ENCODE measurements around the gene FYN. TPM values are rescaled to one million over a fixed set of nuclear protein-coding genes. Genes with fewer than 3 reads are reported as not detected.

Gene FYN
- total and polyA plus RNA-seq, 10 of the 15 experiments (the other 5 are each of a cell fraction or from before 2014, with no cell fraction given): 51.4 to 247 (median 138) TPM

DNA sequence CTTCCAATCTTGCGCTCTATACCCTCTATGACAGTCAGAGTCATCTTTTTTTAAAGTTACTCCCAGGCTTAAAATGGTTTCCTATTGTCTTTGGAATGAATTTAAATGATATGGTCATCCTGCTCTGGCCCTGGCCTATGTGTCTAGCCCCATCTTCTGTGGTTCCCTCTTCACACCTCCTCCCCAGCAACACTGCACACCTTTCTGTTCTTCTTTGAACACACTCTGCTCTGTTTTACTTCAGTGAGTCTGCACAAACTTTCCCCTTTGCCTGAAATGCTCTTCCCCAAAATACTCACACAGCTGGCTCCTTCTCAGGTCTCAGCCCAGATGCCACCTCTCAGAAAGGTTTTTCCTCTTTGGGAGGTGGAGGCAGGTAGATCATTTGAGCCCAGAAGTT is 132.7 kb downstream of the FYN start:
- DNase-seq (ENCODE audit: low read depth, low spot score) (no peak), ATAC-seq (peak; percentile 65), FAIRE-seq (no peak)
- POLR2A ChIA-PET: interaction anchor here (1.0 to 8.1 kb wide), 7 partner anchors 12 to 105 kb away, joined by 3 to 69 read pairs (median 19); no protein-coding TSS in a partner anchor
- no peak overlapping the region for H2AFZ ChIP-seq (ENCODE audit: control insufficient read depth, low read depth, low read length)
- H3K27me3 ChIP-seq (replicated peaks in 1 of 2; ENCODE audit: control insufficient read depth in 2 of 2, insufficient read depth in 2 of 2, low read length in 1 of 2): no peaks in the 10 kb centered on the region
- no peak overlapping the region for H3K4me3 ChIP-seq
- H3K9me3 ChIP-seq (replicated peaks; ENCODE audit: control insufficient read depth, insufficient read depth, low read length): no peaks in the 10 kb centered on the region; the same call in 2 of the 3 replicates
- no peaks in the 10 kb centered on the region for H4K20me1 ChIP-seq (ENCODE audit: control insufficient read depth, insufficient read depth)
- SMC1A ChIA-PET (ENCODE audit: uncharacterized antibody, unreplicated experiment): interaction anchor here (0.9 to 16.1 kb wide), 16 partner anchors 8 to 252 kb away, joined by 3 to 181 read pairs (median 10); no protein-coding TSS in a partner anchor
- CTCF ChIA-PET: interaction anchor here (0.7 to 4.7 kb wide), 13 partner anchors 9 to 134 kb away, joined by 3 to 43 read pairs (median 5); no protein-coding TSS in a partner anchor
- intact Hi-C loops (cut with micrococcal nuclease; ENCODE audit: unreplicated experiment): loop anchor here (2.0 kb wide), 1 partner anchor 1890 kb away; no protein-coding TSS in a partner anchor
- no TSS peak for BruUV-seq (replicated peaks)
- RAD21 ChIA-PET (ENCODE audit: unreplicated experiment): interaction anchor here (0.8 to 11.3 kb wide), 13 partner anchors 9 to 252 kb away, joined by 3 to 158 read pairs (median 10); no protein-coding TSS in a partner anchor
- in situ Hi-C loops (cut with MboI): loop anchor here (25.0 kb wide), 1 partner anchor 1897 kb away; no protein-coding TSS in a partner anchor
- 100% methylated on average over 1 of the region's 1 CpG for WGBS (ENCODE audit: insufficient coverage, insufficient replicate concordance, low lambda C conversion rate, missing lambda C conversion rate)
- peaks cover 4 to 19% of the 10 kb centered on the region in 2 experiments for H3K36me3 ChIP-seq (ENCODE audit: control insufficient read depth in 2 of 2, insufficient read depth in 2 of 2, low read length in 1 of 2)
- H3K27ac ChIP-seq (ENCODE audit: control insufficient read depth, insufficient read depth): peak overlapping the region; percentile 93
- peak overlapping the region; percentile 45; the same call in 1 of the 2 replicates for H3K4me2 ChIP-seq (ENCODE audit: control insufficient read depth, insufficient read depth)
- H3K79me2 ChIP-seq (ENCODE audit: control insufficient read depth, insufficient read depth, low read length): peaks cover 48% of the 10 kb centered on the region
- H3K4me1 ChIP-seq (ENCODE audit: control insufficient read depth, insufficient read depth, low read length): peaks cover 72% of the 10 kb centered on the region
- peak overlapping the region; percentile 48; the same call in 1 of the 2 replicates for H3K9ac ChIP-seq (ENCODE audit: control insufficient read depth, insufficient read depth, low read length)
- TF ChIP-seq, protein P1, sequence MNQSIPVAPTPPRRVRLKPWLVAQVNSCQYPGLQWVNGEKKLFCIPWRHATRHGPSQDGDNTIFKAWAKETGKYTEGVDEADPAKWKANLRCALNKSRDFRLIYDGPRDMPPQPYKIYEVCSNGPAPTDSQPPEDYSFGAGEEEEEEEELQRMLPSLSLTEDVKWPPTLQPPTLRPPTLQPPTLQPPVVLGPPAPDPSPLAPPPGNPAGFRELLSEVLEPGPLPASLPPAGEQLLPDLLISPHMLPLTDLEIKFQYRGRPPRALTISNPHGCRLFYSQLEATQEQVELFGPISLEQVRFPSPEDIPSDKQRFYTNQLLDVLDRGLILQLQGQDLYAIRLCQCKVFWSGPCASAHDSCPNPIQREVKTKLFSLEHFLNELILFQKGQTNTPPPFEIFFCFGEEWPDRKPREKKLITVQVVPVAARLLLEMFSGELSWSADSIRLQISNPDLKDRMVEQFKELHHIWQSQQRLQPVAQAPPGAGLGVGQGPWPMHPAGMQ (IDR thresholded peaks at IDR 0.05; ENCODE audit: borderline replicate concordance): no peak
- TF ChIP-seq CHD4 (IDR thresholded peaks at IDR 0.05) (no peak), JUNB (IDR thresholded peaks at IDR 0.05) (no peak), ZBED1 (IDR thresholded peaks at IDR 0.05; ENCODE audit: borderline replicate concordance) (no peak), ZNF384 (IDR thresholded peaks at IDR 0.05; ENCODE audit: borderline replicate concordance, low read depth, low read length) (no peak), KLF5 (IDR thresholded peaks at IDR 0.05; ENCODE audit: partially characterized antibody) (no peak), SIN3A (IDR thresholded peaks at IDR 0.05; ENCODE audit: low read depth, low read length) (no peak), MEF2A (IDR thresholded peaks at IDR 0.05; ENCODE audit: insufficient read depth, low read depth, low read length) (no peak), CREB1 (IDR thresholded peaks at IDR 0.05; ENCODE audit: low read depth) (no peak), MTA2 (IDR thresholded peaks at IDR 0.05; ENCODE audit: low read depth) (peak; percentile 61; the same call in 1 of the 2 replicates), SREBF1 (IDR thresholded peaks at IDR 0.05; ENCODE audit: low read length) (no peak), RBBP5 (conservative IDR thresholded peaks at IDR 0.05) (no peak), RFX5 (IDR thresholded peaks at IDR 0.05; ENCODE audit: low read depth, low read length) (no peak)
- TF ChIP-seq, protein P2, sequence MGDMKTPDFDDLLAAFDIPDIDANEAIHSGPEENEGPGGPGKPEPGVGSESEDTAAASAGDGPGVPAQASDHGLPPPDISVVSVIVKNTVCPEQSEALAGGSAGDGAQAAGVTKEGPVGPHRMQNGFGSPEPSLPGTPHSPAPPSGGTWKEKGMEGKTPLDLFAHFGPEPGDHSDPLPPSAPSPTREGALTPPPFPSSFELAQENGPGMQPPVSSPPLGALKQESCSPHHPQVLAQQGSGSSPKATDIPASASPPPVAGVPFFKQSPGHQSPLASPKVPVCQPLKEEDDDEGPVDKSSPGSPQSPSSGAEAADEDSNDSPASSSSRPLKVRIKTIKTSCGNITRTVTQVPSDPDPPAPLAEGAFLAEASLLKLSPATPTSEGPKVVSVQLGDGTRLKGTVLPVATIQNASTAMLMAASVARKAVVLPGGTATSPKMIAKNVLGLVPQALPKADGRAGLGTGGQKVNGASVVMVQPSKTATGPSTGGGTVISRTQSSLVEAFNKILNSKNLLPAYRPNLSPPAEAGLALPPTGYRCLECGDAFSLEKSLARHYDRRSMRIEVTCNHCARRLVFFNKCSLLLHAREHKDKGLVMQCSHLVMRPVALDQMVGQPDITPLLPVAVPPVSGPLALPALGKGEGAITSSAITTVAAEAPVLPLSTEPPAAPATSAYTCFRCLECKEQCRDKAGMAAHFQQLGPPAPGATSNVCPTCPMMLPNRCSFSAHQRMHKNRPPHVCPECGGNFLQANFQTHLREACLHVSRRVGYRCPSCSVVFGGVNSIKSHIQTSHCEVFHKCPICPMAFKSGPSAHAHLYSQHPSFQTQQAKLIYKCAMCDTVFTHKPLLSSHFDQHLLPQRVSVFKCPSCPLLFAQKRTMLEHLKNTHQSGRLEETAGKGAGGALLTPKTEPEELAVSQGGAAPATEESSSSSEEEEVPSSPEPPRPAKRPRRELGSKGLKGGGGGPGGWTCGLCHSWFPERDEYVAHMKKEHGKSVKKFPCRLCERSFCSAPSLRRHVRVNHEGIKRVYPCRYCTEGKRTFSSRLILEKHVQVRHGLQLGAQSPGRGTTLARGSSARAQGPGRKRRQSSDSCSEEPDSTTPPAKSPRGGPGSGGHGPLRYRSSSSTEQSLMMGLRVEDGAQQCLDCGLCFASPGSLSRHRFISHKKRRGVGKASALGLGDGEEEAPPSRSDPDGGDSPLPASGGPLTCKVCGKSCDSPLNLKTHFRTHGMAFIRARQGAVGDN (IDR thresholded peaks at IDR 0.05): peak; percentile 74
- TF ChIP-seq, protein P3, sequence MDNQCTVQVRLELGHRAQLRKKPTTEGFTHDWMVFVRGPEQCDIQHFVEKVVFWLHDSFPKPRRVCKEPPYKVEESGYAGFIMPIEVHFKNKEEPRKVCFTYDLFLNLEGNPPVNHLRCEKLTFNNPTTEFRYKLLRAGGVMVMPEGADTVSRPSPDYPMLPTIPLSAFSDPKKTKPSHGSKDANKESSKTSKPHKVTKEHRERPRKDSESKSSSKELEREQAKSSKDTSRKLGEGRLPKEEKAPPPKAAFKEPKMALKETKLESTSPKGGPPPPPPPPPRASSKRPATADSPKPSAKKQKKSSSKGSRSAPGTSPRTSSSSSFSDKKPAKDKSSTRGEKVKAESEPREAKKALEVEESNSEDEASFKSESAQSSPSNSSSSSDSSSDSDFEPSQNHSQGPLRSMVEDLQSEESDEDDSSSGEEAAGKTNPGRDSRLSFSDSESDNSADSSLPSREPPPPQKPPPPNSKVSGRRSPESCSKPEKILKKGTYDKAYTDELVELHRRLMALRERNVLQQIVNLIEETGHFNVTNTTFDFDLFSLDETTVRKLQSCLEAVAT (IDR thresholded peaks at IDR 0.05): 0 out of 2 replicates have a peak, but pooled peaks have one; percentile 33
